ENCODE data around the gene STAT1. TPM values are rescaled to one million over a fixed set of nuclear protein-coding genes. Genes with fewer than 3 reads are reported as not detected.

Gene STAT1
- polyA plus RNA-seq, 1 donor (not counting 4 experiments of a cell fraction or from before 2014, with no cell fraction given) = 181 TPM

DNA sequence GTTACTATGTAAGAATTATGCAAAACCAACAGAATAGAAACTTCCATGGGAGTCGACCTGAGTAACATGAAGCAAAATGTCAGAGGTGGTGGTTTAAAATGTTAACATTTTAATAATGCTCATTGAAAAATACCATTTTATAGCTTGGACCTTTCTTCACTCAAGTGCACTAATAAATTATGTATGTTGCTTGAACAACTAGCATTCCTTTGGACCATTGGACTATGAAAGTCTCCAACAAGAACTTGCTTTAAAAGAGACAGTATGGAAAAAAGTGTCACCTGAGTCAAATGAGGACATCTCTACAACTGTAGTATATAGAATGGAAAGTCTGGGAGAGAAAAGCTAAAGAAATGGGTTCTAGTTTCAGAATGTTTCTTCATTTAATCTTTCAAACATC, 81.5 kb downstream of the STAT1 start:
- Histone ChIP-seq H3K4me3 (ENCODE audit: control insufficient read depth in 2 of 3, extremely low read depth in 1 of 3, insufficient read depth in 2 of 3, low read depth in 1 of 3, low read length in 3 of 3) (no peak overlapping the region), H4K20me1 (ENCODE audit: control insufficient read depth, extremely low read depth, insufficient read depth, low read length) (no peaks in the 10 kb centered on the region), H3K9me1 (ENCODE audit: control insufficient read depth, extremely low read depth, insufficient read depth, low read length) (no peaks in the 10 kb centered on the region), H2AFZ (ENCODE audit: control insufficient read depth, low read length) (no peak overlapping the region), H3K4me2 (ENCODE audit: control insufficient read depth, extremely low read depth, insufficient read depth, low read depth, low read length) (no peak overlapping the region), H3K27ac (ENCODE audit: control insufficient read depth, insufficient read depth, low read length) (no peak overlapping the region), H3K9ac (ENCODE audit: control insufficient read depth, extremely low read depth, insufficient read depth, low read length) (no peak overlapping the region), H3K9me3 (ENCODE audit: control insufficient read depth, low read depth, low read length) (no peaks in the 10 kb centered on the region), H3K36me3 (ENCODE audit: control insufficient read depth in 2 of 2, extremely low read depth in 1 of 2, insufficient read depth in 2 of 2, low read length in 2 of 2) (peaks cover 5 to 16% of the 10 kb centered on the region in 2 experiments), H3K4me1 (ENCODE audit: control insufficient read depth, extremely low read depth, insufficient read depth, low read length) (no peaks in the 10 kb centered on the region), H3K27me3 (ENCODE audit: control insufficient read depth, extremely low read depth, insufficient read depth, low read length) (no peaks in the 10 kb centered on the region), H3K79me2 (ENCODE audit: control insufficient read depth, insufficient read depth, low read length) (peaks cover 2% of the 10 kb centered on the region)
- dilution Hi-C loops (cut with MboI; ENCODE audit: extremely low pct_ligation_motif_present, low sequenced_read_pairs) = no loop called here
- TF ChIP-seq, protein P1, sequence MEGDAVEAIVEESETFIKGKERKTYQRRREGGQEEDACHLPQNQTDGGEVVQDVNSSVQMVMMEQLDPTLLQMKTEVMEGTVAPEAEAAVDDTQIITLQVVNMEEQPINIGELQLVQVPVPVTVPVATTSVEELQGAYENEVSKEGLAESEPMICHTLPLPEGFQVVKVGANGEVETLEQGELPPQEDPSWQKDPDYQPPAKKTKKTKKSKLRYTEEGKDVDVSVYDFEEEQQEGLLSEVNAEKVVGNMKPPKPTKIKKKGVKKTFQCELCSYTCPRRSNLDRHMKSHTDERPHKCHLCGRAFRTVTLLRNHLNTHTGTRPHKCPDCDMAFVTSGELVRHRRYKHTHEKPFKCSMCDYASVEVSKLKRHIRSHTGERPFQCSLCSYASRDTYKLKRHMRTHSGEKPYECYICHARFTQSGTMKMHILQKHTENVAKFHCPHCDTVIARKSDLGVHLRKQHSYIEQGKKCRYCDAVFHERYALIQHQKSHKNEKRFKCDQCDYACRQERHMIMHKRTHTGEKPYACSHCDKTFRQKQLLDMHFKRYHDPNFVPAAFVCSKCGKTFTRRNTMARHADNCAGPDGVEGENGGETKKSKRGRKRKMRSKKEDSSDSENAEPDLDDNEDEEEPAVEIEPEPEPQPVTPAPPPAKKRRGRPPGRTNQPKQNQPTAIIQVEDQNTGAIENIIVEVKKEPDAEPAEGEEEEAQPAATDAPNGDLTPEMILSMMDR (optimal IDR thresholded peaks at IDR 0.05 in 1 of 3, IDR thresholded peaks at IDR 0.05 in 1 of 3, conservative IDR thresholded peaks at IDR 0.05 in 1 of 3; ENCODE audit: extremely low read depth in 1 of 3, insufficient read depth in 2 of 3, low read length in 3 of 3) = no peak
- no peak for TF ChIP-seq EZH2 (IDR thresholded peaks at IDR 0.05; ENCODE audit: low read length)
- FAIRE-seq = no peak
- no peak for DNase-seq (ENCODE audit: low read depth, low spot score)

DNA sequence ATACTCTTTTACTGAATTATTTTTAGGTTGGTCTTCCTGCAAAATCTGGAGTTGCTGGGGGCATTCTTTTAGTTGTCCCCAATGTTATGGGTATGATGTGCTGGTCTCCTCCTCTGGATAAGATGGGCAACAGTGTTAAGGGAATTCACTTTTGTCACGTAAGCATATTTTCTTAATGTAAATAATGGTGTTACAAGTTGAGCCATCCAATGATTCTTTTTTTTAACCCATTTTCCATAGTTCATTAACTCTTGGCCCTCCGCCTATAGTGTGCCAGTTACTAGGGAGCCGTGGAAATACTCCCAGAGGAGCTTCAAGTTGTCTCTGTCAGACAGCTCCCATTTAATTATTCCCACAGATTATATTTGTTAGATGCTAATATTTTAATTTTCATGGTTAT, 83.6 kb downstream of the STAT1 start:
- no peak overlapping the region for H3K4me3 ChIP-seq (ENCODE audit: control insufficient read depth in 2 of 3, extremely low read depth in 1 of 3, insufficient read depth in 2 of 3, low read depth in 1 of 3, low read length in 3 of 3)
- H3K27ac ChIP-seq (ENCODE audit: control insufficient read depth, insufficient read depth, low read length) = no peak overlapping the region
- no peaks in the 10 kb centered on the region for H3K9me1 ChIP-seq (ENCODE audit: control insufficient read depth, extremely low read depth, insufficient read depth, low read length)
- H2AFZ ChIP-seq (ENCODE audit: control insufficient read depth, low read length) = no peak overlapping the region
- no peaks in the 10 kb centered on the region for H3K9me3 ChIP-seq (ENCODE audit: control insufficient read depth, low read depth, low read length)
- H3K27me3 ChIP-seq (ENCODE audit: control insufficient read depth, extremely low read depth, insufficient read depth, low read length) = no peaks in the 10 kb centered on the region
- FAIRE-seq = no peak
- H3K4me1 ChIP-seq (ENCODE audit: control insufficient read depth, extremely low read depth, insufficient read depth, low read length) = peaks cover 6% of the 10 kb centered on the region
- DNase-seq (ENCODE audit: low read depth, low spot score) = no peak
- dilution Hi-C loops (cut with MboI; ENCODE audit: extremely low pct_ligation_motif_present, low sequenced_read_pairs) = no loop called here
- no peak overlapping the region for H3K9ac ChIP-seq (ENCODE audit: control insufficient read depth, extremely low read depth, insufficient read depth, low read length)
- TF ChIP-seq EZH2 (IDR thresholded peaks at IDR 0.05; ENCODE audit: low read length) = no peak
- TF ChIP-seq, protein P1 (optimal IDR thresholded peaks at IDR 0.05 in 1 of 3, IDR thresholded peaks at IDR 0.05 in 1 of 3, conservative IDR thresholded peaks at IDR 0.05 in 1 of 3; ENCODE audit: extremely low read depth in 1 of 3, insufficient read depth in 2 of 3, low read length in 3 of 3) = no peak
- H3K36me3 ChIP-seq (ENCODE audit: control insufficient read depth in 2 of 2, extremely low read depth in 1 of 2, insufficient read depth in 2 of 2, low read length in 2 of 2) = peaks cover 7 to 23% of the 10 kb centered on the region in 2 experiments
- H3K79me2 ChIP-seq (ENCODE audit: control insufficient read depth, insufficient read depth, low read length) = peaks cover 2% of the 10 kb centered on the region
- H3K4me2 ChIP-seq (ENCODE audit: control insufficient read depth, extremely low read depth, insufficient read depth, low read depth, low read length) = no peak overlapping the region
- H4K20me1 ChIP-seq (ENCODE audit: control insufficient read depth, extremely low read depth, insufficient read depth, low read length) = no peaks in the 10 kb centered on the region

Measured in keratinocyte (primary cell).